HG03342 (cell line): ENCODE data around the gene SLCO2B1.

ENCODE experiments used
- ATAC-seq: cut with Tn5 transposase; IDR thresholded peaks from one replicate; pipeline ENCODE4 v1.9.1; 2021; ENCODE audit warnings: mild to moderate bottlenecking, moderate library complexity; ENCODE audit not compliant: unreplicated experiment

SLCO2B1 gene

DNA sequence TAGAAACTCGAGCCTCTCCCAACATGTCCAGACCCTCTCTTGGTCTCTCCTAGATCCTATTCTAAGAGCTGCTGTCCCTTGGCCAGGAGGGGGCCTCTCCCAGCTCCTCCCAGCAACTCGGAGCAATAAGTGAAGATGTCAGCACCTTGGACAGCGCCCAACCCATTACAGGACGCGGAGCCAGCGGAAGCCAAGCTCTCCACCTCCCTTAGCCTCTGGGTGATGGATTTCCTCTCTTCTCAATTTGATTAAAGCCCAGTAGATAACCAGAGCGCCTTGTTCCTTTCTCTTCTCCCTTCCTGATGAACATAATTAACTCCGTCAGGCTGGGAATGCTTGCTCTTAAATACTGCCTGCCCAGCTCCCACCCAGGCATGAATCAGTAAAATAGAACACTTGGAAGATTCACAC, 63.5 kb downstream of the SLCO2B1 start:
- no peak for ATAC-seq

DNA sequence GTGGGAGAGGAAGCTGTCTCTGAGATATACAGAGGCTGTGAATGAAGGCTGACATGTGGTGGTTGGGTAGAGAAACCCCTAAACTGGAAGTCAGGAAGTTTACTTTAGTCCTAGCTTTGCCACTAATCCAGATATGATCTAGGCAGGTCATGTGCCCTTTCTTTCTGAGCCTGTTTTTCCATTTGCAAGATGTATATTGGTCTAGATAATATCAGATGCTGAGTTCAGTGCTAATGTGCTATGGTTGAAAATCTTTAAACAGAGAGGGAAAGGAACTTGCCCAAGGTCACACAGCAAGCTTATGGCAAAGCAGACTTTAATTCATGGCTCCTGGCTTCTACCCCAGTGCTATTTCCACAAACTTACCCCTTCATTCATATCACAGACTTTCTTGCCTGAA, 63.9 kb downstream of the SLCO2B1 start:
- no peak for ATAC-seq

DNA sequence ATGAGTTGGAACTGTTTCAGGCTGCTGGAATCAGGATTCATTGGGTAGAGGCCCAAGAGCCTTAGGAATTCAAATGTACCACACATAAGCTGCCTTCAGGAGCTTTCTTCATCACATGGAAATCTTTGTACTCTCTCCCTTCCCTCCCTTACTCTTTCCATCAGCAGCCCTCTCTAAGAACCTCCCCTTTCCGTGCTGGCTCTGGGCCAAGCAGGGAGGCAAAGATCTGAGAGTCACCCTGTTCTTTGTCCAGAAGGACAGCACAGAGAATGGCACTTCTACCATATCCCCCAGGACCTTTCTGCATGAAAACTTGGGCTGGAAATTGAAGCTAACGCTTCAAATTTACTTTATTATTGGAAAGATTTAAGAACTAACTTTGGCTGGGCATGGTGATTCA, 69.0 kb downstream of the SLCO2B1 start:
- ATAC-seq = no peak

DNA sequence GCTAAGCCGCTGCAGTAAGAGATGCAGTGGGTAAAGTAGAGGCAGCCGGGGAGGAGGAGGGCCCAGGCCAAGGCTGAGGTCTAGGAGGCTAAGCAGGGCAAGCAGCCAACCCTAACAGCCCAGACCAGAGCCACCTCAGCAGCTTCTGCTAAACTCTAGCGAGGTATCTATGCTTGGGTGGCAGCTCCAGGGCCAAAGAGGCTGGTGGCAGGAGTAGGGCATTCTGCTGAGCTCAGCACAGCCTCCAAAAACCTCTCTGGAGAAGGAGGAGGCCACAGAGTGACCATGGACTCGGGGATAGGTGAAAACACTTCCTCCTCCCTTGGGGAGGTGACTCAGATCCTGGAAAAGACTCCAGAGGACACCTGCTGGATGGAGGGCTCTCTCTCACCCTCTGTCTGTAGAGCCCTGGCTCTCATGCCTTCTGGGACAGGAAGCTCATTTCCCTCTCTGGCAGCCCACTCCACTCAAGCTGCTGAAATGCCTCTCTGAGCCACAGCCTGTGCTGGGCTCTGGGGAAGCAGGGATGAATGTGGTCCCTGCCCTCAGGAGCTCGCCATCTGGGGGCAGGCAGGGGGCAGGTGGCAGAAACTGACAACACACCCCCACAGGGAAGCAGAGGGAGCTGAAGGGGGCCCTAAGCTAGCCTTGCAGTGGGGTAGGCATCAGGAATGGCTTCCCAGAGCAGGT, 73.2 kb downstream of the SLCO2B1 start:
- no peak for ATAC-seq

DNA sequence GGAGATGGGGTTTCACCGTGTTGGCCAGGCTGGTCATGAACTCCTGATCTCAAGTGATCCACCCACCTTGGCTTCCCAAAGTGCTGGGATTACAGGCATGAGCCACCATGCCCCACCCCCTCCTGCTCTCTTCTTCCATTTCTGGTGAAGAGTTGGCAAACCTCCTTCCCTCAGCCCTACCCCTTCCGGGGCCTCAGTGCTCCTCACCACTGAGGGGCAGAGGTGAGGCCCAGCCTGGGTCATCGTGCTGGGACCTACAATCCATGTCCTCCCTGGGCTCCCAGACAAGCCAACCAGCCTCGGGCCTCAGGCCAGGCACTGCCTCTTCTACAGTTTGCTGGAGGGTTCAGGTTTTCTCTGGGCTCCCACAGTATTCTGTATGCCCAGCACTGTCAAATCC, 74.9 kb downstream of the SLCO2B1 start:
- no peak for ATAC-seq

DNA sequence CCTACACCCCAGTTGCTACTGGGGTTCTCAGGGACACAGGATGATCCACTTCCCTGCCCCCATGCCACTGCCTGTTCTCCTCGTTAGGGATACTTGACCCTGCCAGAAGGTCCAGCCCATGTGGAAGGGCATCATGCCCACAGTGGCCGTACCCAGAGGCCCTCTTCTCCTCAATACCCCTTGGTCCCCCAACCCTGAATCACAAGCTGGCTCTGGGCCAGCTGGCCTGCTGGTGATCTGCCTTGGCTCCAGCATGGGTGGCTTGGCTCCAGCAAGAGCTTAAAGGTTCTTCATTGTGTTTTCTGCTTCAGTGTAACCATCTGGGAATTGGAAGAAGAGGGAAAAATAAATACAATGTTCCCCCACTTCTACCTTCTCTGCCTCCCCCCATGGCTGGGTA, 78.6 kb downstream of the SLCO2B1 start:
- ATAC-seq = no peak

DNA sequence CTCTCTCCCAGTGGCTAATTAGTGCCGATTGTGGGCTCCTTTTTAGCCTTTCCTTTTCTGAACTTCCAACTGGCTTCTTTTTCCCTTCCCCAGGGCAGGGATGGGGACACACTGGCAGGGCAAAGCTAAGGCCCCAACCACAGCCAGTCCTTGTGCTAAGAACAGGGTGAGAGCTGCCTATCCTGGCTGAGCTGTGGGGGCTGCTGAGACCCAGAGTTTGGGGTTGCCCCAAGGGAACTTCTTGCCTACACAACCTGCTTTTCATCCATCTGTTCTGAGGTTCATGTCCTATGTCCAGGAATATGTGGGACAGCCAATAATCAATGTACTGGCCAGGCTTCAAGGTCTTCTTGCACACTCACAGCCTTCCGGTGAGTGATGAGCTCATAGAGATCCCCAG, 79.7 kb downstream of the SLCO2B1 start:
- ATAC-seq = no peak

DNA sequence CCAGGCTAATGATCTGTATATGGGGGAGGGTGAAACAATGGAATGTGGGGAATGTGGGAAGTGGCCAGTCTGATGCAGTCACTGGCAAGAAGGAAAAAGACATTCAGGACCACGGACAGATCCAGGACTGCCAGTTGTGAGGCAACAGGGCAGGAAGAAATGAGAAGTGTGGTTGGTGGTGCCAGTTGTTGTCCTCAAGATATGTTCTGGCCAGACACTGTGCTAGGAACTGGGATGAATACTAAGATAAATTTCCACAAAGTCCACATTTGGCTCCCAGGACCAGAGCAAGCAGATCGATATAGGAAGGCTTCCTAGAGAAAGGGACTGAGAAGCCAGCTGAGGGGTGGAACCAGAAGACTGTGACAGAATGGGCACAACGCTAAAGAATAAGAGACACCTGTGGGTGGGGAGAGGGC, 82.9 kb downstream of the SLCO2B1 start:
- no peak for ATAC-seq

DNA sequence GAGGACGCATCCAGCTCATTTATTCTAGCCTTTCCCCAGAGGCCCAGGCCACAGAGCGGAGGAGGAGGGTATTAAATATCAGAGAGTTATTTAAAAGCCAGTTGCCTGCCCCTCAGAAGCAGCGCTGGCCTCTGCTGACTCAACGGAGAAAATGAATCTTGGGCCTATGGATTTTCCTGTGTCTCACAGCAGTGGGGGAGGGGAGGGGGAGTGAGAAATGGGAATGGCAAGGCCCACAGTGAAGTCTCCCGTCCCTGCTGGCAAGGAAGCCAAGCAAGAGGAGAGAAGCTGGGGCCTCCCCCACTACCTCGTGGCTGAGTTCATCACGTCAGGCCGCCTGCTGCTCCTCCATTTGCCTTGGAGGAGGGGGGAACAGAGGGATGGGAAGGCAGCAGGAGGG, 85.2 kb downstream of the SLCO2B1 start:
- ATAC-seq = no peak

DNA sequence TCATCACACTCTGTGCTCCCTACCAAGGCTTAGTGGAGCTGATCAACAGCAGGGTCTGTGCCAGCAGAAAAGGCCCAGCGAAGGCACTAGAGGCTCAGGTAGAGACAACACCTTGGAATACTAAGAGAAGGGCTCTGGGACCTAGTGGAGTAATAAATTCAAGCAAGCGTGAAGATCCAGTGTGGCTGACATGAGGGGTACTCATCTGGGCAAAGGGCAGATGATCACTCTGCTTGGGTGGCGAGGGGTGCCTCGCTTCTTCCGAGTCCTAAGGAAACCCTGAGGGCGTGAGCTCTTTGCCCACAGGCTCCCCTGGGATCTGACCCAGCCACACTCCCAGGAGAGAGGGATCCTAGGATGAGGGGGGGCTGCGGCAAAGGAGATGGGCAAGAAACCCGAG, 86.1 kb downstream of the SLCO2B1 start:
- ATAC-seq = no peak

DNA sequence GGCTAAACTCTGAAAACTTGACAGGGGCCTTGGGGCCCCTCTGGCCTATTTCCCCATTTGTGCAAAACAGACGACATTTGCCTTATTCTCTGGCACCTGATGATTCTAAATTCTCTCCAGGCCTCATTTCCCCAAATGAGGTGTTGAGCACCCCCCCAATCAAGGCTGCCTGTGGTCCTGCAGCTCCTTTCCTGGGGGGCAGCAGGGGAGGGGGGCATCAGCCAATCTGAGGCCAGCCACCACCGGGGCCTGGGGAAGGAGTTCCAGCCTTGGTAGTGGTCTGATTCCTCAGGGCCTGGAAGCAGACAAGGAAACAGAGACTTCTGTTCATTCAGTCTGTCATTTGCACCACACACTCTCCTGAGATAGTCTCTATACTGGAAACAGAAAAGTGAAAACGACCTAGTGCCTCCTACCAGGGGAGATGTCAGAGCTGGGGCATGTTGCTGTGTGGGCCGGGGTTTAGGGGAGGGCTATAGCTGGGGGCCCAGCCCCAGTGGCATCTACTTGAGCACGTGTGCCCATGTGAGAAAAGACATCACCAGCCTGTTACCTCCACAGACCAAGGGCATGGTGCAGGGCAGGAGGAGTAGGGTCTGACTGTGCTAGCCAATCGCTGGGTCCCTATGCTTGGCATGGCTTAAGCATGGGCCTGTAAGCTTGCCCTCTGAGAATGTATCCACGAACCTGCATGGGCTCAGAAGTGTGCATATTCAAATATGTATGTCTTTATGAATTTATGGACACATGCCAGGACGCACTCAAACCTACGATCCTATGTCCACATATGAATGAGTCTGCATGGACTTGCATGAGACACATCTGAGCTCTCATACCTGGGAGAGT, 87.9 kb downstream of the SLCO2B1 start:
- no peak for ATAC-seq

DNA sequence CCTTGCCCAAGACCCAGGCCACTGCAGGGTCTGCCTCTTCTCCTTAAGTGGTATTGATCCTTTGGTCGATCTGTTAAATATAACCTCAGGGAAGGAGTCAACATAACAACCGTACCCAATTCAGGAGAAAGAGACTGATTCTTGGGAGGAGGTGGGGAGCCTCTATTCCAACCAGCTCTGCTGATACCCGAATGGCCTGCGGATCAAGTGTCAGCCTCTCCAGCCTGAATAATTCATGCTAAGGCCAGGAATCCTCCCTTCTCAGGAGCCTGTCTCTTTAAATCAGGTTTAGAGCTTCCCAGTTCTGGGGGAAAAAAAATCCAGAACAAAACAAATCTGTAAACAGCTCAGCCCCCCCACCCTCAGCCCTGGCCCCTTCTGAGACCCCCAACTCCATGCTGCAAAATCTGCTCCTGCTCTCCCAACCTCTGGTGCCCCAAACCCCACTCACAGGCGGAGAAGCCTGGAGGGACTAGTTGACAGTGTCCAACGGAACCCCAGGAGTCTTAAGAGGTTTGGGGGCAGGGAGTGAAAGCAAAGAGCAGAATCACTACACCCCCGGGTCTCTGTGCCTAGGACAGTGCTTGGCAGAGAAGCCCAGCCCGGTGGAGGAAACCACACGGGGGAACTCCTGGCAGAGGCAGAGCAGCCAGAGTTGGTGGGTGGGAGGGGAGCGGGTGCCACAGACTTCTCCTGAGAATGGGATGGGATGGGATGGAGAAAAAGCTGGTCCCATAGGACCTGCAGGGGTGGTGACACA, 88.8 kb downstream of the SLCO2B1 start:
- no peak for ATAC-seq

DNA sequence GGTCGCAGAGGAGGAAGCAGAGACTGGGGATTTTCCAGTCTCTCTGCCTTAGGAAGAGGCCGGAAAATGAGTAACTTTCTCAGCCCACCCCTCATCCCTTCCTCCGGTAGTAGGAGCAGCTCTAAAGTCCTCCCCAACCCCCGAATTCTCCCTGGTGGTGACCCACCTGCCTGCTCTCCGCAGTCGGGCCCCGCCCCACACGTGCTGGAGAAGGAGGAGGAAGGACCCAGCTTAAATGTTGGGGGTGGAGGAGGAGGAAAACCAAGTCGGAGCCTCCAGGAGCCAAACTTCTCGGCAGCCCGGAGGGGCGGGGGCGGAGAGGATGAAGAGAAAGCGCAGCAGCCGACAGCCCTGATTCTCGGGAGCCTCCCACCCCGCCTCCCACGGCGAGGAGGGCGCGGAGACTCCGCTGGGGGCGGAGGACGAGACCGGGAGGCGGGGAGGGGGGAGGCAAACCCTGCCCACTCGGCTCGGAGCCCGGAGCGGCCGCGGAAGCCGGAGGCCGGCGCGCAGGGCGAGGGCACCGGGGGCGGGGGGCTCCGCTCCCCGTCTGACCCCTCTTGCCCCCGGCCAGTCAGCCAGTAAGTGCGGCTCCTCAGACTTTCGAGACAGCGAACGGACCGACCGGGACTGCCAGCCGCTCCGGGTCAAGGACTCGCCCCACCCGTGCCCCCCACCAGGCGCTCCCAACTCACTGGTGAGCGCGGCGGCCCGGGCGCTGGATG, 89.6 kb downstream of the SLCO2B1 start, which contains the start of gene TPBGL:
TPBGL (plus strand) TSS at position 464 of the 725 bp plus-strand sequence. CDS start 276 bp downstream, outside the sequence.
- ATAC-seq = no peak

DNA sequence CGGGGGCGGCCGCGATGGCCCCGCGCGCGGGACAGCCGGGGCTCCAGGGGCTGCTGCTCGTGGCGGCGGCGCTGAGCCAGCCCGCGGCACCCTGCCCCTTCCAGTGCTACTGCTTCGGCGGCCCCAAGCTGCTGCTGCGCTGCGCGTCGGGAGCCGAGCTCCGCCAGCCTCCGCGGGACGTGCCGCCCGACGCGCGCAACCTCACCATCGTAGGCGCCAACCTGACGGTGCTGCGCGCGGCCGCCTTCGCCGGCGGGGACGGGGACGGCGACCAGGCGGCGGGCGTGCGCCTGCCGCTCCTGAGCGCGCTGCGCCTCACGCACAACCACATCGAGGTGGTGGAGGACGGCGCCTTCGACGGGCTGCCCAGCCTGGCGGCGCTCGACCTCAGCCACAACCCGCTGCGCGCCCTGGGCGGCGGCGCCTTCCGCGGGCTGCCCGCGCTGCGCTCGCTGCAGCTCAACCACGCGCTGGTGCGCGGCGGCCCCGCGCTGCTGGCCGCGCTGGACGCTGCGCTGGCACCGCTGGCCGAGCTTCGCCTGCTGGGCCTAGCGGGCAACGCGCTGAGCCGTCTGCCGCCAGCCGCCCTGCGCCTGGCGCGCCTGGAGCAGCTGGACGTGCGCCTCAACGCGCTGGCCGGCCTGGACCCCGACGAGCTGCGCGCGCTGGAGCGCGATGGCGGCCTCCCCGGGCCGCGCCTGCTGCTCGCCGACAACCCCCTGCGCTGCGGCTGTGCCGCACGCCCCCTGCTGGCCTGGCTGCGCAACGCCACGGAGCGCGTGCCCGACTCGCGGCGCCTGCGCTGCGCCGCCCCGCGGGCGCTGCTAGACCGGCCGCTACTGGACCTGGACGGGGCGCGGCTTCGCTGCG, 90.4 kb downstream of the SLCO2B1 start:
- ATAC-seq = peak; percentile 75

DNA sequence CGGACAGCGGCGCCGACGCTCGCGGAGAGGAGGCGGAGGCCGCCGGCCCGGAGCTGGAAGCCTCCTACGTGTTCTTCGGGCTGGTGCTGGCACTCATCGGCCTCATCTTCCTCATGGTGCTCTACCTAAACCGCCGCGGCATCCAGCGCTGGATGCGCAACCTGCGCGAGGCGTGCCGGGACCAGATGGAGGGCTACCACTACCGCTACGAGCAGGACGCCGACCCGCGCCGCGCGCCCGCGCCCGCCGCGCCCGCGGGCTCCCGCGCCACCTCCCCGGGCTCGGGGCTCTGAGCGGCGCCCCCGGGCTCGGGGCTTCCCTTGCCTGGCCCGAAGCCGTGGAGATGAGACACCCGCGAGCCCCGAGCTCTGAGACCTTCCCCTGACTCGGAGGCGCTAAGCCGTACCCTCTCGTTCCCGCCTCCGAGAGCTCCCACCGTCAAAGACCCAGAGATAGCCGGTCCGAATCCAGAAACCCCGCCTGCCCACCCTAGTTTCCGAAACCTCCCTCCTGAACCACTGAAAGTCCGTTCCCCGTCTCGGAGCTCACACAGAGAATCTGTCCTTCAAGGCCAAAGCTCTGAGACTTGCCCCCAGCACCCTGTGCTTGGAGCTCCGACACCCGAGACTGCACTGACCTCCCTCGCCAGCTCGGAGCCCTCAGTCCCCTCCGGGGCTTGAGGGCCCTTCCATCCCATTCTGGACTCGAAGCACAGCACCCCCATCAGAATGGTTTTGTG, 91.2 kb downstream of the SLCO2B1 start:
- no peak for ATAC-seq

DNA sequence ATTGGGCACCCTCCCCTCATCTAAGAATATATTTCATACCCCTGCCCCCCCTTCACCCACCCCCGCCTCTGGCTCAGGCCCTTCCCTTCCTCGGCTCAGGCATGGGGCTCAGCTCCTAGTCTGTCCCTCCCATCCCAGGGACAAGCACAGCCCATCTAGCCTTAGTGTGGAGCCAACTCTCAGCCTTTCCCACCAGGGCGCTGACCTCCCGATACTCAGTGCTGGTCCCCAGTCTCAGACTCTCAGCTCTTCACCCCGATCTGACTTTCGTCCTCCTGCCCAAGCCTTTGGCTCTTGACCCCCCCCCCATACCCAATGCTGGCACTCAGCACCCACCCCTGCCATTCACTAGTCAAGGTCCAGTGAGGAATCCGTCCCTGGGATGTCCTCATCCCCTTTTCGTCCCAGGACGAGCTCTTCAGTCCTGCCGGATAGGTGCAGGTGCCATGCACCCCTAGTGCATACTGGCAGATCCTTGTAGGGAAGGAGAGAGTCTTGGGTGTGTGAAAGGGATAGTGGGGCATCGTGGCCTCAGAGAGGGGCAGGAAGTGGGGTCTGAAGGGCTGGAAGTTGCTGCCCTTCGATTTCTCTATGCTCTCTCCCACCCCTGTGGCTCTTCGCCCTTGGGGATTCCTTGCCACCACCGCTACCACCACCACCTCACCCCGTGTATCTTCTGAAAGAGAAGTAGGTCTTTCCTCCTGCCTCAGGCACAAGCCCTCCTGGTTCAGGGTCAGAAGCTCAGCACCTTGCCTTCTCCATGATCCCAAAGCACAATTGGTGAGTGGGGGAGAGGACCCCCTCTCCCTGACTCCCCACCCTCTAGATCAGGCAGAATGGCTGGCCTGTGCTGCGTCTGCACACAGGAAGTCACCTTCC, 92.1 kb downstream of the SLCO2B1 start:
- ATAC-seq = no peak

DNA sequence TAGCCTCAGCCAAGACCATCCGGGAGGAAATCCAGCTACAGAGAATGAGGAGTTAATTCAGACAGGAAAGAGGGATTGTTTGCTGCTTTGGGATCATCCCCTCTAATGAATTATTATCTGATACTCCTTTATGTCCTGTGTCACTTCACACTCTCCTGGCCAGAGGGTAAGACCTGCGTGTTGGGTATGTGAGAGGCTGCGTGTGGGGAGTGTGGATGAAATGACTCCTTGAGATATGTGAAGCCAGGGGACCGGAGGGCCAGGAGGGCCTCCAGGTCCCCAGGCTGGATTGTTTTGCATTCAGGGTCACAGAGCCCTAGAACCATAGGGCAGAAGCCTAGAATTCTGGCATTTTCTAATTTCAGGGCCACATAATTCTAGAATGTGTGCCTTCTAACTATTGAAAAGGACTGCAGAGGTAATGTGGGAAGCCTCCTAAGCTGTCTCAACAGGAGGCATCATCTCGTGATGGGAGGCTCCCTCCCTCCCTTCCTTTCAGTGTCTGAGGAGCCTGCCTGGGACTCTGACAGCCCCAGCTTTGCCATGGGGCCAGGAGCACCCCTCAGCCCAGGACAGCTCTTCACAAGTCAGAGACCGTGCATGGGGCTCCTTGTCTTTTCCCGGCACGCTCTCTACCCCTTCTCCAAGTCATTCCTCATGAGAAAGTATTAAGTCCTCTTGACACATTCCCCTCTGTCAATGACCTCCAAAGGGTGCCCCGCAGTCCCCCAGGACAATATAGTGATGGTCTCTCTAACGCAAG, 93.3 kb downstream of the SLCO2B1 start:
- no peak for ATAC-seq
